A549 (cell line): ENCODE results near the gene ALDH1A1. TPM values are rescaled to one million over a fixed set of nuclear protein-coding genes. Genes with fewer than 3 reads are reported as not detected.
A peak's percentile ranks its signal among the peaks of the same experiment; 100 is the strongest.

Experiments
- ATAC-seq, 2 experiments: fragments of 200-7000 bp in 1 of 2; fragments of >200 bp in 1 of 2; cut with Nextera tagmentation in 1 of 2; cut with Tn5 transposase in 1 of 2; 3 replicates each; pipeline versions ENCODE4 v1.8.0 to v1.9.1; 2018 to 2020; ENCODE audit warnings: mild to moderate bottlenecking in 1 of 2, moderate library complexity in 1 of 2
- CTCF ChIA-PET: fragments of 300-600 bp; sonication (Branson Sonifier 250); formaldehyde crosslinking; extraction: SDS; loops from one replicate; lab custom pipeline; 2021; ENCODE audit warnings: antibody characterized with exemption, inconsistent platforms; lab: Yijun Ruan, JAX
- POLR2A ChIA-PET: fragments of 350-600 bp; formaldehyde crosslinking; extraction: SDS; loops from one replicate; lab custom pipeline; 2021; ENCODE audit warnings: antibody characterized with exemption, inconsistent platforms; lab: Yijun Ruan, JAX
- DNase-seq, 2 experiments: peaks; one replicate each; pipeline versions ENCODE4 v3.0.0 to v3.0.0-alpha.2; 2011 to 2016; ENCODE audit warnings: low read depth in 1 of 2, low spot score in 1 of 2
- FAIRE-seq: peaks from 2 replicates; lab custom pipeline; 2011; peaks lifted over from hg19 to GRCh38; lab: Jason Lieb, UNC
- H3K27ac ChIP-seq, 2 experiments: fragments of >200 bp; sonication (Bioruptor Twin); formaldehyde crosslinking; 3 replicates each; pipeline ENCODE4 v1.5.1; 2016 to 2017
- H3K4me1 ChIP-seq: fragments of >200 bp; sonication (Bioruptor Twin); formaldehyde crosslinking; 3 replicates; pipeline ENCODE4 v1.6.1; 2016
- H3K4me2 ChIP-seq: fragments of >200 bp; sonication (Bioruptor Twin); formaldehyde crosslinking; 3 replicates; pipeline ENCODE4 v1.6.1; 2016
- H3K4me3 ChIP-seq: fragments of >200 bp; sonication (Bioruptor Twin); formaldehyde crosslinking; 3 replicates; pipeline ENCODE4 v1.5.1; 2016
- H3K9me3 ChIP-seq: fragments of >200 bp; sonication (Bioruptor Twin); formaldehyde crosslinking; 3 replicates; pipeline ENCODE4 v1.6.1; 2016
- ATOH8 ChIP-seq: fragments of 250-450 bp; sonication (Bioruptor Pico); IDR thresholded peaks from 2 replicates; pipeline ENCODE4 v1.5.0; 2020; ENCODE audit warnings: low read depth, mild to moderate bottlenecking, moderate library complexity
- BCL3 ChIP-seq: fragments of >200 bp; sonication (Bioruptor Twin); formaldehyde crosslinking; IDR thresholded peaks from 3 replicates; pipeline ENCODE4 v1.6.1; 2016
- BHLHE40 ChIP-seq: IDR thresholded peaks from 2 replicates; pipeline ENCODE4 v1.6.1; 2012; ENCODE audit warnings: low read depth, low read length, inconsistent platforms
- CBX2 ChIP-seq: fragments of 200-600 bp; sonication (generic); IDR thresholded peaks from 2 replicates; pipeline ENCODE4 v1.6.1; 2016; ENCODE audit warnings: low read depth, mild to moderate bottlenecking, borderline replicate concordance
- CTCF ChIP-seq: fragments of >200 bp; sonication (Bioruptor Twin); formaldehyde crosslinking; IDR thresholded peaks from 3 replicates; pipeline ENCODE4 v1.5.1; 2016
- EHMT2 ChIP-seq: fragments of 200-600 bp; sonication (generic); IDR thresholded peaks from 2 replicates; pipeline ENCODE4 v1.6.1; 2016; ENCODE audit warnings: antibody characterized with exemption, low read depth, mild to moderate bottlenecking, moderate library complexity
- ELK1 ChIP-seq: fragments of 150-350 bp; IDR thresholded peaks from 2 replicates; pipeline ENCODE4 v1.6.1; 2014; ENCODE audit warnings: low read depth, mild to moderate bottlenecking, low read length
- FOSL2 ChIP-seq, 2 experiments: fragments of 450-650 bp in 1 of 2; fragments of >200 bp in 1 of 2; sonication (Bioruptor Twin) in 1 of 2; formaldehyde crosslinking; IDR thresholded peaks; 2 replicates each; pipeline versions ENCODE4 v1.5.0 to v1.6.1; 2016 to 2020; ENCODE audit warnings: mild to moderate bottlenecking in 1 of 2, moderate library complexity in 1 of 2
- FOXS1 ChIP-seq: fragments of 250-450 bp; sonication (Bioruptor Pico); IDR thresholded peaks from 2 replicates; pipeline ENCODE4 v1.5.0; 2020; ENCODE audit warnings: mild to moderate bottlenecking, moderate library complexity
- HOXA7 ChIP-seq: fragments of 250-450 bp; sonication (Bioruptor Pico); IDR thresholded peaks from 2 replicates; pipeline ENCODE4 v1.5.0; 2020; ENCODE audit warnings: mild to moderate bottlenecking, moderate library complexity
- HOXB13 ChIP-seq: fragments of 250-450 bp; sonication (Bioruptor Pico); IDR thresholded peaks from 2 replicates; pipeline ENCODE4 v1.5.0; 2020; ENCODE audit warnings: low read depth, mild to moderate bottlenecking, moderate library complexity
- JUN ChIP-seq, 2 experiments: fragments of >200 bp; sonication (Bioruptor Twin); formaldehyde crosslinking; IDR thresholded peaks; 2 replicates in 1 of 2; 3 replicates in 1 of 2; pipeline ENCODE4 v1.6.1; 2016 to 2017
- MAX ChIP-seq: IDR thresholded peaks from 2 replicates; pipeline ENCODE4 v1.6.1; 2012
- MAZ ChIP-seq: fragments of 150-350 bp; IDR thresholded peaks from 2 replicates; pipeline ENCODE4 v1.6.1; 2014; ENCODE audit warnings: antibody characterized with exemption, low read depth, low read length, borderline replicate concordance
- NR3C1 ChIP-seq: fragments of >200 bp; sonication (Bioruptor Twin); formaldehyde crosslinking; IDR thresholded peaks from 3 replicates; pipeline ENCODE4 v1.6.1; 2017
- PHF8 ChIP-seq: fragments of 200-600 bp; sonication (generic); IDR thresholded peaks from 2 replicates; pipeline ENCODE4 v1.6.1; 2016; ENCODE audit warnings: low read depth, mild to moderate bottlenecking, antibody characterized with exemption, moderate library complexity, borderline replicate concordance
- POLR2A ChIP-seq: IDR thresholded peaks from 2 replicates; pipeline ENCODE4 v1.6.1; 2012; ENCODE audit warnings: mild to moderate bottlenecking, low read length
- POLR2AphosphoS2 ChIP-seq: conservative IDR thresholded peaks from 2 replicates; pipeline ENCODE4 v1.6.1; 2012; ENCODE audit warnings: low read length, improper control_type of control experiment, inconsistent platforms
- RAD21 ChIP-seq, 2 experiments: fragments of >200 bp in 1 of 2; sonication (Bioruptor Twin) in 1 of 2; formaldehyde crosslinking in 1 of 2; IDR thresholded peaks in 1 of 2; conservative IDR thresholded peaks in 1 of 2; 2 replicates in 1 of 2; 3 replicates in 1 of 2; pipeline ENCODE4 v1.6.1; 2012 to 2018; ENCODE audit warnings: inconsistent platforms in 1 of 2
- RARB ChIP-seq: fragments of 250-450 bp; sonication (Bioruptor Pico); IDR thresholded peaks from 2 replicates; pipeline ENCODE4 v1.8.0; 2021; ENCODE audit warnings: mild to moderate bottlenecking, moderate library complexity
- SMC3 ChIP-seq: fragments of >200 bp; sonication (Bioruptor Twin); formaldehyde crosslinking; IDR thresholded peaks from 3 replicates; pipeline ENCODE4 v1.6.1; 2018; ENCODE audit warnings: inconsistent platforms
- SREBF2 ChIP-seq: fragments of 450-650 bp; IDR thresholded peaks from 2 replicates; pipeline ENCODE4 v1.6.1; 2014; ENCODE audit warnings: mild to moderate bottlenecking, moderate library complexity
- TFCP2L1 ChIP-seq: fragments of 250-450 bp; sonication (Bioruptor Pico); IDR thresholded peaks from 2 replicates; pipeline ENCODE4 v1.5.0; 2021; ENCODE audit warnings: mild to moderate bottlenecking
- TP53 ChIP-seq: fragments of 250-450 bp; sonication (Bioruptor Pico); IDR thresholded peaks from 2 replicates; pipeline ENCODE4 v1.5.0; 2021; ENCODE audit warnings: mild to moderate bottlenecking, moderate library complexity
- ZC3H11A ChIP-seq: fragments of 450-650 bp; IDR thresholded peaks from 2 replicates; pipeline ENCODE4 v1.6.1; 2014; ENCODE audit warnings: antibody characterized with exemption, mild to moderate bottlenecking
- ZFP36 ChIP-seq: fragments of 450-650 bp; IDR thresholded peaks from 2 replicates; pipeline ENCODE4 v1.6.1; 2014; ENCODE audit warnings: borderline replicate concordance; ENCODE audit not compliant: partially characterized antibody
- ZNF302 ChIP-seq: fragments of 250-450 bp; sonication (Bioruptor Pico); IDR thresholded peaks from 2 replicates; pipeline ENCODE4 v1.9.0; 2021; ENCODE audit warnings: inconsistent platforms, mild to moderate bottlenecking, moderate library complexity
- WGBS: methylation state at CpG from one replicate; pipeline ENCODE4 v1.1.6; 2017; ENCODE audit errors: missing lambda C conversion rate; 5-methylcytosine and 5-hydroxymethylcytosine counted together
- polyA plus RNA-seq, 4 experiments: library from polyadenylated mRNA; depleted of rRNA in 3 of 4; stranded (reverse); fragments of >200 nt; fragmentation: RNase III in 1 of 4; extraction: RNeasy Plus Mini Kit Qiagen cat#74134 plus additional on column Dnase treatment in 1 of 4; gene quantifications; 2 replicates in 3 of 4; 3 replicates in 1 of 4; pipeline ENCODE4 v1.2.3, GENCODE V29; 2011 to 2017

The ALDH1A1 gene
- polyA plus RNA-seq, 2 of the 4 experiments (the other 2 are of a cell fraction): 8,617 to 9,987 TPM

- ATAC-seq (peak; percentile 7 to 14; a peak in 4 of 6 replicates), FAIRE-seq (peak; percentile 13)
- POLR2A ChIA-PET: interaction anchor here (0.8 to 1.4 kb wide), 5 partner anchors 10 to 651 kb away, joined by 3 to 7 read pairs (median 5); no protein-coding TSS in a partner anchor
These were observed 21.0 kb downstream of the ALDH1A1 start for GRCh38 chr9:72931897-72932296.

DNA sequence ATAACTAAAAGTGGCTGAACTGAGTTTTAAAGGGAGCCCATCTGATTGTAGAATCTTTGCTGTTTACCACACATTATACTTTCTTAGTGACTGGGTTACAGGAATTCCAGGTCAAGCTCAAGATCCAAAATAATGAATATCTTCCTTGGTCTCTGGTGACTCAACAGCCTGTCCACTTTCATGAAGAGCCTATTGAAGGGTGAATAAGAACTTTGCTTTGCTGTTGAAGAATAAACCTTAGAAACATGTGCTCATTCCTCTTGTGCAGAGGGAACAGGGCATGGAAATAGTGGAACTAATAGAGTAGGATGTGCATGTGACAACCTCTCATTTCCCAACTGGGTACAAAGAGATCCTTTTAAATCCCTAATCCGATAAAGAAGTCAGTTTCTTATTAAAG lies 21.4 kb downstream of the ALDH1A1 start:
- Histone ChIP-seq H3K27ac (peak overlapping the region; percentile 83 to 90), H3K4me2 (peak overlapping the region; percentile 94), H3K4me3 (peak overlapping the region; percentile 67), H3K9me3 (no peaks in the 10 kb centered on the region), H3K4me1 (peaks cover 100% of the 10 kb centered on the region)
- POLR2A ChIA-PET: interaction anchor here (0.7 to 1.5 kb wide), 11 partner anchors 9 to 650 kb away, joined by 3 to 7 read pairs (median 4); no protein-coding TSS in a partner anchor
- WGBS: 0% methylated on average over 1 of the region's 1 CpG
- peak; percentile 89 for FAIRE-seq
- TF ChIP-seq ZNF302 (peak; percentile 43; the same call in 1 of the 2 replicates), ATOH8 (CRISPR knock-in tag) (0 out of 2 replicates have a peak, but pooled peaks have one; percentile 16), POLR2AphosphoS2 (0 out of 2 replicates have a peak, but pooled peaks have one; percentile 41), FOSL2 (IDR thresholded peaks at IDR 0.05) (0 out of 2 replicates have a peak, but pooled peaks have one; percentile 16), FOSL2 (CRISPR knock-in tag; IDR thresholded peaks at IDR 0.05) (no peak; the same call in 1 of the 2 replicates), PHF8 (no peak), BCL3 (0 out of 3 replicates have a peak, but pooled peaks have one; percentile 4), SMC3 (no peak)
- DNase-seq: no peak
- peak; percentile 23 to 24; a peak in 3 of 6 replicates for ATAC-seq
- CTCF ChIA-PET: interaction anchor here (0.7 to 4.7 kb wide), 31 partner anchors 11 to 245 kb away, joined by 3 to 52 read pairs (median 5); no protein-coding TSS in a partner anchor

More at GRCh38 chr9:72931897-72932296, 21.0 kb downstream of the ALDH1A1 start:
- no peak for DNase-seq
- H3K9me3 ChIP-seq: no peaks in the 10 kb centered on the region
- CTCF ChIA-PET: interaction anchor here (1.0 to 4.7 kb wide), 13 partner anchors 9 to 134 kb away, joined by 3 to 52 read pairs (median 6); no protein-coding TSS in a partner anchor
- H3K4me3 ChIP-seq: peak overlapping the region; percentile 67
- H3K4me1 ChIP-seq: peaks cover 100% of the 10 kb centered on the region
- 0 out of 2 replicates have a peak, but pooled peaks have one; percentile 3 for TF ChIP-seq TFCP2L1 (CRISPR knock-in tag)
- TF ChIP-seq POLR2AphosphoS2: 0 out of 2 replicates have a peak, but pooled peaks have one; percentile 12
- TF ChIP-seq POLR2A: no peak
- no peak for TF ChIP-seq MAX
- no peak for TF ChIP-seq SMC3
- peak in 1 of 2 experiments; percentile 22; a peak in 2 of 5 replicates for TF ChIP-seq JUN (IDR thresholded peaks at IDR 0.05)
- no peak for TF ChIP-seq ZC3H11A
- no peak for TF ChIP-seq PHF8
- no peak for TF ChIP-seq CBX2
- peak overlapping the region; percentile 94 for H3K4me2 ChIP-seq
- peak overlapping the region; percentile 83 to 90 for H3K27ac ChIP-seq

GRCh38 chr9:72930828-72931227 lies 22.0 kb downstream of the ALDH1A1 start:
- peak; percentile 52 to 66 for ATAC-seq
- peak; percentile 39; the same call in 2 of the 3 replicates for TF ChIP-seq SMC3
- TF ChIP-seq TP53 (CRISPR knock-in tag): peak; percentile 74; the same call in 1 of the 2 replicates
- no peak for TF ChIP-seq MAZ
- TF ChIP-seq JUN (IDR thresholded peaks at IDR 0.05): peak; percentile 48 to 69; a peak in 2 of 5 replicates
- peak; percentile 80 for TF ChIP-seq RARB (CRISPR knock-in tag)
- TF ChIP-seq FOXS1 (CRISPR knock-in tag): 0 out of 2 replicates have a peak, but pooled peaks have one; percentile 15
- TF ChIP-seq SREBF2: no peak
- TF ChIP-seq POLR2AphosphoS2: peak; percentile 94
- TF ChIP-seq RAD21 (conservative IDR thresholded peaks at IDR 0.05 in 1 of 2, IDR thresholded peaks at IDR 0.05 in 1 of 2): peak; percentile 38 to 50; a peak in 4 of 5 replicates
- TF ChIP-seq NR3C1: no peak
- no peak for TF ChIP-seq ELK1
- no peak for TF ChIP-seq EHMT2
- 0 out of 2 replicates have a peak, but pooled peaks have one; percentile 51 for TF ChIP-seq HOXB13
- peak; percentile 84; the same call in 1 of the 2 replicates for TF ChIP-seq HOXA7
- TF ChIP-seq CTCF: peak; percentile 60
- TF ChIP-seq ZFP36: no peak
- no peak for TF ChIP-seq BHLHE40

More at GRCh38 chr9:72930828-72931227, 22.0 kb downstream of the ALDH1A1 start:
- FAIRE-seq (peak; percentile 61), DNase-seq (peak; percentile 19 to 87)
- CTCF ChIA-PET: interaction anchor here (0.6 to 4.7 kb wide), 36 partner anchors 10 to 246 kb away, joined by 3 to 52 read pairs (median 5); no protein-coding TSS in a partner anchor
- peaks cover 100% of the 10 kb centered on the region for H3K4me1 ChIP-seq
- H3K9me3 ChIP-seq: no peaks in the 10 kb centered on the region
- peak overlapping the region; percentile 67 for H3K4me3 ChIP-seq
- H3K4me2 ChIP-seq: peak overlapping the region; percentile 94
- WGBS: 5% methylated on average over 10 of the region's 10 CpGs
- POLR2A ChIA-PET: interaction anchor here (0.7 to 1.5 kb wide), 11 partner anchors 10 to 142 kb away, joined by 3 to 7 read pairs (median 4); no protein-coding TSS in a partner anchor
- peak overlapping the region; percentile 83 to 90 for H3K27ac ChIP-seq
